Glomerular endothelial cell (primary cell): ENCODE results near the gene SERPINE3. TPM values are rescaled to one million over a fixed set of nuclear protein-coding genes. Genes with fewer than 3 reads are reported as not detected.

Source experiments
- DNase-seq: peaks from one replicate; pipeline ENCODE4 v3.0.0-alpha.2; 2011; ENCODE audit warnings: low read depth, low spot score; ENCODE audit errors: extremely low read depth
- total RNA-seq: library from RNA; depleted of rRNA; stranded (reverse); fragments of >200 nt; gene quantifications from 2 replicates; pipeline ENCODE4 v1.2.3, GENCODE V29; 2015

Gene SERPINE3
- total RNA-seq, 1 donor from 2014 or later = 0.12 TPM

DNA sequence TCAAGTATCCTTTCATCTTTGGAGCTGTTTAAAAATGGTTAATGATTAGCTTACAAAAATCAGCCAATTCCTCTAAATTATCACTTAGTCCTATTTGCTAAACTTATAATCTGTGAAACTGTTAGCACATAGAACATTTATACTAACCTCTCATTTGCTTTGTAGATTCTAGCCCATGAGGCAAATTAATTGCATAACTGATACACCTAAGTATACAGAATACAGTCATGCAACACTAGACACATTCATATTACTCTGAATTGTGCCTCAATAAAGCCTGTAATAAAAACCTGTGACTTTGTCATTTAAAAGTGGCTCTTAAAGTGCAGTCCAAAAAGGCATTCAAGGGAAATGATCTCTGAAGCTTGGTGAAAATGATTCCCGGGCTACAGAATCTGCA is 21.0 kb downstream of the SERPINE3 start:
- DNase-seq = no peak

DNA sequence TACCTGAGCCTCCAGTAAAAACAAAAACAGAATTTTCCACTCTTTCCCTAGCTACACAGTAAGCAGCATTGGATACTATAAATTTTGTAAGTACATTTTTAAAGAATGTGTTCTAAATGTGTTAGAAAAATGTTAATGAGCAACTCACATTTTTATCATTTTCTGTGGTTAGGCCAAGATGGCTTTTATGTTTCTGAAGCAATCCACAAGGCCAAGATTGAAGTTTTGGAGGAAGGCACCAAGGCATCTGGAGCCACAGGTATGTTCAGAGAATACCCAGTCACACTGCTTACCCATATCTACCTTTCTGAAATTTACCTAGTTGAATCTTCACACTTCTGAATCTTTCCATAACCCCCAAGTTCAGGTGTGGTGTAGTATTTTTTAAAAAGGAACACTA is 21.6 kb downstream of the SERPINE3 start:
- DNase-seq = no peak

DNA sequence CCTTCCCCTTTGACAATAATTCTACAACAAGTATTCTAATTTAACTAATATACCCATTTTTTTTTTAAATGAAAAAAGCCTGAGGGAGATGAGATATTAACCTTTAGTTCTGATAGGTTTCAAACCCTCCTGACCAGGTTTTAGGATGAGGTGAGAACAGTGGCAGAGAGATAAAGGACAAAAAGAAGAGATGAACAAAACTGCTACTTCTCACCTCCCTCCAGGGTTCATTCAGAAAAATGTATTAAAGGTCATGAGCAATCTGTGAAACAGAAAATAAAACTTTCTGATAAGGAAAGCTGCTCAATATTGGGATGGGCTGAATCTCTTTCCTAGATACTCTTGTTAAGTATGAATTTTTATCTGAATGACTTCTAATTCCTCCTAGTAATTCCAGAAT is 24.1 kb downstream of the SERPINE3 start:
- DNase-seq = no peak

DNA sequence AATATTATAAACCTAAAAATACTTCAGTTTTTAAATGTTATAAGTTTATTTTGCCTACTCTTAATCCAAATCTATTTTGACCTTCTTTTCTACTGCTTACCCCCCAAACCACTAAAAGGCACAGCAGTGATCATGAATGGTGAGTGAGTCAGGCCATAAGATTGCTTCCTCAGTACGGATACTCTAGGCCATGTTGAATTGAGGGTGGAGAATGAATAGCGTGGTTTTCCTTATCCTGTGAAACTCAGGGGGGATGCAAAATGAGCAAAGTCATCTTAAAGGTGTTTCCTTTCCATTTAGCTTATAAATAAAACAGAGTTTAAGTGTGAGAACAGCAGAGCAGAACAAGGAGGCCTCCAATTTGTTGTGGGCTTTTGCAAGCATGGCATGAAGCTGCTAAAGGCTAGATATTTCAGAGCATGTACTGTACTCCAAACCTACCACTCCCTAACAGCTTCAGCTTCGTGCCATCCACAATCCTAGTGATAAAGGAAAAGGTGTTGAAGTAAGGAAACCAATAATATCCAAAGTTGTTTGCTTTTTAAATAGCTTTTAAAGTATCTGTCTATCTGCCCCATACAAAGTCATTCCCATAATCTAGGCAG is 25.0 kb downstream of the SERPINE3 start:
- DNase-seq = peak; percentile 58

DNA sequence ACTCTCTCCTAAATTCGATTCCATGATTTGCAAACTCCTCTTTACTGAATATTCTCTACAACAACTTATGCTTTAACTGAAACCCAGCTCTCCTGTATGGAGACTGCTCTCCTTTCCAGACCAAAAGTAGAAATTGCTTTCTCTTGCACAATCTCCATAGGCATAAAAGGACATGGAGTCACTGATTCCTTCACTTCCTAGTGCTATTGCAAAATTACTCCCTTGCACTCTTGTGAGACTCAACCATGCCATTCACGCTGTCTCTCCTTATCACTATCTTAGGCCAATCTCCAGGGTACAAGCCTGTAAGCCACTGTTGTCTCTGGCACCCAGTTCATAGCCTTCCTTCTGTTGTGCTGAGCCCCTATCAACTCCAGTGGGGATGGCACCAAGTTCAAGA is 30.6 kb downstream of the SERPINE3 start:
- no peak for DNase-seq

DNA sequence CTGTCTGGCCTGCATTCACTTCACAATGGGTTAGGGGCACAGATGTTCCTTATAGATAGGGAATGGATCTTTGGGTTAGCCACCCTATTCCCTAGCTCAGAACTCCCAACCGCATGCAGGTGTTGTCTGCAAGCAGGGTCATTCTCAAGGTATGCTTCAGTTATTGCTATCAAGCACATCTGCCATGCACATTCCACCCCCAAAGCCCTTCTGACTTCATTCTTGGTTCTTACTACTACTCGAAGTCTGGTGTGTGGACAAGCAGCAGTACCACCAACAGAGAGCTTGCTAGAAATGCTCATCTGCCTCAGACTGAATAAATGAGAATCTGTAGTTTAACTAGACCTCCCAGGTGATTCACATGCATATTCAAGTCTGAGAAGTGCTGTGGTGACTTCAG is 31.3 kb downstream of the SERPINE3 start:
- no peak for DNase-seq

DNA sequence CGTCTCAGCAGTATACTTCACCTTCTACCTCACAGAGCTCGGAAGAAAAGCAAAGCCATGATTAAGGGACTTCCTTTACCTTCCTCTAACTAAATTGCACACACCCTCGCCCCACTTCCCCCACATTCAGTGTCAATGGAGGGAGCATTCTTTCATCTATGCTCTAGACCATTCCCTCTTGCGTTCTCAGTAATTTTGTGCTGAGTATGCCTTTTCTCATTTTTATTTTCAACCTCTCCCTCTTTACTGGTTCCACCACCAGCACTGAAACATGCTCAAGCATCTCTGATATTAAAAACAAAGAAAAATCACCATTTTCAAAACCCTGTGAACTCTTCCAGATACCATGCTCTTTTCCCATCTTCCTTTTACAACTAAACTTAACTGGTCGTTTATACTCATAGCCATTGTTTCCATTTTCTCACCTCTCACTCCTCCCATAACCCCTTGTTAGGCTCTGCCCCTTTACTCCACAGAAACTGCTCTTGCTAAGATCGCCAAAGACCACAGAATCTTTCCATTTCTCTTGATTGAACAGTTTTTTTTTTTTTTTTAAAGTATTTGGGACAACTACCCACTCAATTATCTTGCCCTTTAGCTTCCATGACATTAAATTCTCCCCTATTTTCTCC is 32.4 kb downstream of the SERPINE3 start:
- DNase-seq = no peak

DNA sequence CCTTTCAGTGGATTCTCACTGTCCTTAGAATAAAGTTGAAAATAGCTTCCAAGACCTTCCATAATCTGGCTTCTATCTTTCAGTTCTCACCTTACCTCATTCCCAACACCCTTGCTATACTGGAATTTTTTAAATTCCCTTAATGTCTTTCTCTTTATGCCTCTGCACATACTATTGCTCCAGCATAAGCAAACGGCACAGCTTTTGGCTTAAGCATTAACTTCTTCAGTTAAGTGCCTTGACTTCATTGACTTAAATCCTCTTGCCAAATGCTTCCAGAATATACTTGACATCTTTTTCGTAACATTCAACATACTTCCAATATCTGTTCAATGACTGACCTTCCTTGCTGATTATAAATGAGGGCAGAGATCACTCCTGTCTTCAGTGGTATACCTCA is 34.0 kb downstream of the SERPINE3 start:
- no peak for DNase-seq

DNA sequence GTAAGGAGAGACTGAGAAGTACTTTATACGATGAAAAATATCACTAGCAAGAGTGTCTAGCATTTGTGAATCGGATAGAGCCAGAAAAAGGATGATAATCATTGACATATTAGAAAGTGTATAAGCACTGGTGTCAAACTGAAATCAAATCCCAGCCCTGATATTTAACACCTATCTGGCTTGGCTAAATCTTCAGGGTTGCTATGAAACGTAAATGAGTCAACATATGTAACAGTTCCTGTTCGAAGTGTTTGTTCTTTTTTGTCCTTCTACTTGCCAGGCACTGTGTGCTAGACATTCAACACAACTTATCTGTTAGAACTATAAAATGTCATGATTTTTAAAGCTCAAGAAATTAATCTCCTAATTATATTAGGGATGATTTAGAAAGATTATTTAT is 40.8 kb downstream of the SERPINE3 start:
- peak; percentile 60 for DNase-seq

DNA sequence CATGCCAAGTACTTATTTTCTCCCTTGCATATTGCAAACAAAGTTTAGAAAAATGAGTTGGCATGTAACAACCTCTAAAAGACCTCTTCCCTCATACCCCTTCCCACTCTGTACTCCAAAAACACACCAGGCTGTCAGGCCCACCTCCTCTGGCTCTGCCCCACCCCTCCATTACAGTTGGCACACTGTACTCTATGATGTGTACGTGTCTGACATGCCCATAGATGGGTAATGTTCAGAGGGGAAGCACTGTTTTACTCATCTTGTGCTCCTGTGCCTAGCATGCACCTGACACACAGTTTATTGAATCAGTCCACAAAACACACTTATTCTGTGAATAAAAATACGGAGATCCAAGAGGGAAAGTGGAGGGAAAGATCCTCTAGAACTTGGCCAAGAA is 45.6 kb downstream of the SERPINE3 start:
- DNase-seq = no peak

DNA sequence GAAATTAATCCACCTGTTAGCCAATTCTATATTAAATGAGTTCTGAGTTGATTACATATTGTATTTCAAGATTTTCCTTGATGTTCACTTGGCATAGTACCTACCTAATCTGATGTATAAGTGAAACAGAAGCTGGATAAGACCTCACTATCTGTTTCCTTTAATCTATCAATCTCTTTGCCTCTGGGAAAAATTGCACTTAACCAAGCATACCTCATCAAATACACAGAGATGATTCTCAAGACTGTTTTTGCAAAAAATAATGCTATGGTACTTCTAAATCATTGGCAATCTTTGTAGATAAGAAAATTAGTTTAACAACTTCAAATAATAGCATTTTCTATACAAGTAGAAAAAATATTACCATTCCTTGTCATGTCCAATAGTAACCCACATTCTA is 55.2 kb downstream of the SERPINE3 start:
- DNase-seq = no peak

DNA sequence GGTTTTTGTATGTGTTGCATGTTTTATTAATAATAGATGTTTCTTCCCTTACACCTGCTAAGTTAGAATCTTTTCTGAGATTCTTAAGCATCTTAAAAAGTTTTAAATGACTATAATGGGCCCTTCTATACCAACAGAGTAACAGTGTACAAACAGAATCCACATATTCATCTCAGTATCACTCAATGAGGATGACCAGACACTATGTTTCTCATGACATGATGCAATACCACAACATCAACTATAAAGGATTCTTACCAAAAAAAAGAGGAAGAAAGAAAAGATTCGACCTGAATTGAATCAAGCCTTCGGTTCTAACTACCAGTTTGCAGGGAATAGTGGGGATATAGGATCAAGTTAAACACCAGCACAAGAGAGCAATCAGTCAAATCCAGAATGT is 56.9 kb downstream of the SERPINE3 start:
- DNase-seq = no peak

DNA sequence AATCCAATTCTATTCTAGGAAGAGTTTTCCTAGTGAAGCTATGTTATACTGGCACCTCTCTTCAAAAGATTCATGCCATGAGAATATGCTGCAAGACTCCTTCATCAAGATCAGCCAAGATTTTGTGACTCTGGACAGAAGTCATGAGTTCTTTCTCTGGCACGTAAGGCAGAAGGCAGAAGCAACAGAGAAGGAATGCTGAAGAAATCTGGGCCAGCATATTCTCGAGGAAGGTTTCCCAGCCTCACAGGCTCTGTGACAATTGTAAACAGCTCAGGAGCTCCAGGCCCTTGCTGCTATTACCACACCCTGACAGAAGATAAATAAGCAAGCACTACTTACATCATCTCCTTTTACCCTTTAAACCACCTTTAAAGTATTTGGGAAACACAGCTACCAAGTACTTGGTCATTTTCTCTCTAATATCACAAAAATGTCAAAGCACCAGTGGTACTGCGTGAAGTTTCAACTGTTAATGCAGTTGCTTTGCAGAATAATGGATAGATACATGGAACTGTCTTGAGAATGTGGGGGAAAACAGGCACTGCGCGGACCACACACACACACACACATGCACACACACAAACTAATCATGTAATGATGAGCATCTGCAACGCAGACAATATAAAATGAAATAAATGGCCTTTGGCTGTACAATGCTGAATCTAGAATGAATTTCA is 57.9 kb downstream of the SERPINE3 start:
- no peak for DNase-seq

DNA sequence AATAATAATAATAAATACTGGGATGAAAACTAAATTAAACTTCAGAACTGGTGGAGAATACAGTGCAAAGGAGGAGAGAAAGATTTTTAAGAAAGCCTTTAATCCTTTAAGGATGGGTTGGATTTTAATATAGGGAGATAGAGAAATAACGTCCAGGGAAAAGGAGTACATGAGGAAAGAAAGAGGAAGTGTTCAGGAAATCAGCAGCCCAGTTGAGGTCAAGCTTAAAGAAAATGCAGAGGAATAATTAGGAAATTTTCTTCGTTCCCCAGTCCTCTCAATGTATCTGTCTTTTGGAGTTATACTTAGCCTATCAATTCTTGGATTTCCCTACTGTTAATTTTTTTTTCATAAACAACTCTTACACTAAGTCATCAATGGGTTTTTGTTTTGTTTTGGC is 65.7 kb downstream of the SERPINE3 start:
- no peak for DNase-seq

DNA sequence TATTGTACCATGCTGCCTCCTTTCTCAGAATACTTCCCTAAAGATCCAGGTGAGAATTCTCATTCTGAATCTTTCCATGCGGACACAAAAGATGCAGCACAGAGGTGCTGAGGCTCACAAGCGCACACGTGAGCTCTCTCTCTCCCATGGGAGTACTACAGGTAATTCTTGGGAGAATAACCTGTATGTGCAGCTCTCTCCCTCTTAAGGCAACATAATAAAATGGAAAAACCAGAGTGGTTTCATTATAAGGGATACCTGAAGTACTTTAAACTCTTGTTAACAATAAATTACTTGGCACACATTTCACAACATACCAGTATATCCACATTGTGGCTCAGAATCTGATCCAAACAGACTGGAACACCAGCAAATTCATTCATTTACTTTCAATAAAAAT is 72.9 kb downstream of the SERPINE3 start:
- no peak for DNase-seq

Other genes with a start within 250 kb of the SERPINE3 start
- gene C13orf42, start 228.4 kb upstream of the SERPINE3 start, total RNA-seq = not detected in 2 replicates
- gene FAM124A, start 117.3 kb upstream of the SERPINE3 start, total RNA-seq = 10.1 and 16.7 TPM in 2 replicates
- 22.9 and 26.9 TPM in 2 replicates for gene INTS6, start 113.3 kb downstream of the SERPINE3 start, total RNA-seq
- 3.9 and 4.9 TPM in 2 replicates for gene WDFY2, start 244.8 kb downstream of the SERPINE3 start, total RNA-seq